WERI-Rb-1 (cell line): ENCODE results near the gene RXFP4.

Experiments
- DNase-seq: peaks from one replicate; pipeline ENCODE4 v3.0.0-alpha.2; 2020
- H3K27ac ChIP-seq: fragments of 250-450 bp; sonication (Bioruptor Pico); 2 replicates; pipeline ENCODE4 v1.5.1; 2020; ENCODE audit warnings: mild to moderate bottlenecking, moderate library complexity
- H3K27me3 ChIP-seq: fragments of 250-450 bp; sonication (Bioruptor Pico); 2 replicates; pipeline ENCODE4 v1.5.1; 2021; ENCODE audit warnings: mild to moderate bottlenecking, low read depth, moderate library complexity; ENCODE audit not compliant: insufficient read depth, severe bottlenecking
- H3K36me3 ChIP-seq: fragments of 250-450 bp; sonication (Bioruptor Pico); 2 replicates; pipeline ENCODE4 v1.5.1; 2020; ENCODE audit warnings: mild to moderate bottlenecking, moderate library complexity
- H3K4me3 ChIP-seq: 2 replicates; pipeline ENCODE4 v1.5.1; 2011; ENCODE audit warnings: low read depth, mild to moderate bottlenecking, control low read depth, low read length
- H3K9me3 ChIP-seq: fragments of 250-450 bp; sonication (Bioruptor Pico); 2 replicates; pipeline ENCODE4 v1.5.1; 2021; ENCODE audit warnings: mild to moderate bottlenecking, moderate library complexity; ENCODE audit not compliant: severe bottlenecking
- CTCF ChIP-seq: IDR thresholded peaks from 2 replicates; pipeline ENCODE4 v1.5.1; 2011; ENCODE audit warnings: low read depth, mild to moderate bottlenecking, control low read depth, inconsistent platforms, low read length

Gene RXFP4

GRCh38 chr1:155910621-155911121 lies 30.8 kb upstream of the RXFP4 start:
- H3K4me3 ChIP-seq, result peak overlapping the region; percentile 83
- peak; percentile 45; the same call in 1 of the 2 replicates for TF ChIP-seq CTCF
- H3K9me3 ChIP-seq, result no peaks in the 10 kb centered on the region
- H3K27ac ChIP-seq, result peak overlapping the region; percentile 75
- H3K36me3 ChIP-seq, result peaks cover 91% of the 10 kb centered on the region
- DNase-seq, result peak; percentile 72
- no peaks in the 10 kb centered on the region for H3K27me3 ChIP-seq

GRCh38 chr1:155911156-155912055 lies 30.0 kb upstream of the RXFP4 start, which contains the start of gene RIT1:
TSS of gene RIT1 (minus strand) at chr1:155911349. CDS start at chr1:155910761, 588 bp downstream.
- peak; percentile 95 for DNase-seq
- Histone ChIP-seq H3K36me3 (peaks cover 91% of the 10 kb centered on the region), H3K4me3 (peak within 1 kb of the TSS; percentile 83), H3K27me3 (no peaks in the 10 kb centered on the region), H3K9me3 (no peaks in the 10 kb centered on the region), H3K27ac (peak within 1 kb of the TSS; percentile 75)
- no peak for TF ChIP-seq CTCF

GRCh38 chr1:155912056-155912536 lies 29.3 kb upstream of the RXFP4 start:
- Histone ChIP-seq H3K27me3 (no peaks in the 10 kb centered on the region), H3K27ac (no peak overlapping the region; the same call in 1 of the 2 replicates), H3K4me3 (no peak overlapping the region), H3K36me3 (peaks cover 91% of the 10 kb centered on the region), H3K9me3 (no peaks in the 10 kb centered on the region)
- no peak for DNase-seq
- TF ChIP-seq CTCF, result no peak

DNA sequence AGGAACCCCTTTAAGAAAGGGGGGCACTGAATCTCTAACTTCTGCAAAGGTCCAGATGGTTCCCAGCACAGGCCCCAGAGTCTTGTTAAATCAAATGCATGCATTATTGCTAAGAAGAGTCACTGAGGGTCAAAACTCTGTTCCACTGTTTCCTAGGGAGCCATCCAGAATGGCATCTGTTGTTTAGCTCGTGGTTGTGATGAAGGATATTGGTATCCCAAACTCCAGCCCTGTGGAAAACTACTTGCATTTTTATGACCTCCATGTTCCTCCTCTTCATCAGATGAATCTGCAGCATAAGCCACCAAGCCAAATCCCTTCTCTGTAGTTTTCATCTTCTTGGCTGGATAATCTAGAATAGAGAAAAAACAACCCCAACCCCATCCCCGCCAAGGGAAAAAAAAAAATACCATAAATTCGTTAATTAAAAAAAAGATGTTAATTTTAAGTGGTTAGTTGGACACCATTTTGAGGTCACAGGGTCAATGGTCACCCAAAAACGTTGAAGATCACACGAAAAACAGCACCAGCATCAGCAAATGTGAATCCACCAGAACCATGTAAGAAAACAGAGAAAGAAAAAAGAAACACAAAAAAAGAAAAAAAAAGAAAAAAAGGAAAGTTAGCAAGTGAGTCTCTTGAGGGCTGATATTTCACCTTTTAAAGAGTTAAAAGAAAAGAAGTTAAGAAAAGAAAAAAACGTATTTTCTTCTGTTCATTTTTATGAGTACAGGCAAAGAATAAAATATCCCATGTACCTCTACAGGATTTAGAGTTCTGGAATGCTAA lies 27.3 kb upstream of the RXFP4 start:
- Histone ChIP-seq H3K36me3 (peaks cover 89% of the 10 kb centered on the region), H3K9me3 (no peaks in the 10 kb centered on the region), H3K27ac (no peak overlapping the region), H3K27me3 (no peaks in the 10 kb centered on the region), H3K4me3 (no peak overlapping the region)
- TF ChIP-seq CTCF, result no peak
- no peak for DNase-seq

- Histone ChIP-seq H3K36me3 (peaks cover 98% of the 10 kb centered on the region), H3K9me3 (no peaks in the 10 kb centered on the region), H3K27ac (no peak overlapping the region), H3K27me3 (no peaks in the 10 kb centered on the region), H3K4me3 (no peak overlapping the region)
- TF ChIP-seq CTCF, result no peak
- no peak for DNase-seq
These were observed 22.8 kb upstream of the RXFP4 start for GRCh38 chr1:155918660-155919059.
